Subcutaneous adipose tissue (tissue), 4 donors: ENCODE measurements around the gene TRIM44. TPM values are rescaled to one million over a fixed set of nuclear protein-coding genes. Genes with fewer than 3 reads are reported as not detected.

Source experiments
- total RNA-seq, 4 donors: library from RNA; depleted of rRNA; stranded (reverse); fragments of >200 nt; gene quantifications; one replicate each; pipeline ENCODE4 v1.1.0, GENCODE V29; 2016
- TF ChIP-seq, protein P1 (sequence below): fragments of 450-650 bp; IDR thresholded peaks from one replicate; pipeline ENCODE4 v1.5.1; 2016; ENCODE audit warnings: low read depth, mild to moderate bottlenecking, control low read depth, antibody characterized with exemption, moderate library complexity

TRIM44 gene
- total RNA-seq, 4 donors from 2014 or later, result 32.6 to 70.9 (median 40.0) TPM

GRCh38 chr11:35619116-35619854 lies 43.3 kb upstream of the TRIM44 start:
- TF ChIP-seq, protein P1, sequence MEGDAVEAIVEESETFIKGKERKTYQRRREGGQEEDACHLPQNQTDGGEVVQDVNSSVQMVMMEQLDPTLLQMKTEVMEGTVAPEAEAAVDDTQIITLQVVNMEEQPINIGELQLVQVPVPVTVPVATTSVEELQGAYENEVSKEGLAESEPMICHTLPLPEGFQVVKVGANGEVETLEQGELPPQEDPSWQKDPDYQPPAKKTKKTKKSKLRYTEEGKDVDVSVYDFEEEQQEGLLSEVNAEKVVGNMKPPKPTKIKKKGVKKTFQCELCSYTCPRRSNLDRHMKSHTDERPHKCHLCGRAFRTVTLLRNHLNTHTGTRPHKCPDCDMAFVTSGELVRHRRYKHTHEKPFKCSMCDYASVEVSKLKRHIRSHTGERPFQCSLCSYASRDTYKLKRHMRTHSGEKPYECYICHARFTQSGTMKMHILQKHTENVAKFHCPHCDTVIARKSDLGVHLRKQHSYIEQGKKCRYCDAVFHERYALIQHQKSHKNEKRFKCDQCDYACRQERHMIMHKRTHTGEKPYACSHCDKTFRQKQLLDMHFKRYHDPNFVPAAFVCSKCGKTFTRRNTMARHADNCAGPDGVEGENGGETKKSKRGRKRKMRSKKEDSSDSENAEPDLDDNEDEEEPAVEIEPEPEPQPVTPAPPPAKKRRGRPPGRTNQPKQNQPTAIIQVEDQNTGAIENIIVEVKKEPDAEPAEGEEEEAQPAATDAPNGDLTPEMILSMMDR, result no peak

DNA sequence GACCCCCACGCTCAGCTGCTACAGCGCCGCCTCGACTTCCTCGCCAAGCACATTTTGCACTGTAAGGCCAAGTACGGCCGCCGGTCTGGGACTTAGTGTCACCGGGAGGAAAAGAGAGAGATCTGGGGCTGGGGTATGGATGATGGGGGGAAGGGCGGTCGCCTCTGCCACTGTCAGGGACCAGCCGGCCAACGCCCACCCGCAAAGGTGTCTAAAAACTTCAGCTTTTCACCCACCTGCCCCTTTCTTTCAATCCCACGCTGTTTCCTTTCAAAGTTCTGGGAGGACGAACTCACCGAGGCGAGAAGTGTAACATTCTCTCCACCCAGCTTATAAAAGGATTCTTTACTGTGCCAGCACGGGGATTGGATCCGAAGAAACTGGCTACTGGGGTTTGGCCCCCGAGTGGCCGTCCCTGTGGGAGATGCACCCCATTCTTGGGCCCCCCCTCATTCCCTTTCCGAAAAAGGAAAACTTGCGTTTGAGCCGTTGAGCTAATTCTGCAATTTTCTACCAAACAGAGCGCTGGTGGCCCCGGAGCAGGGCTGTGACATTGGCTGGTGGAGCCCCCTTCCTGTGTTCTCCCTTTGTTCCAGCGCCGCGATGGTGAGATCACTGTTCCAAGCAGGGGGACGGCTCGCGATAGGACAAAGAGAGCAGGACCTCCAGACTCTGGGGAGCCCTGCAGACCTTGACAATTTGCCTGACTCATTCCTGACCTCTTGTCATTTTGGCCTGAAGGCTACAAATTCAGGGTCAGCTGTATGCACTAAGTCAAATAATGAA lies 42.5 kb upstream of the TRIM44 start:
- TF ChIP-seq, protein P1, result no peak

DNA sequence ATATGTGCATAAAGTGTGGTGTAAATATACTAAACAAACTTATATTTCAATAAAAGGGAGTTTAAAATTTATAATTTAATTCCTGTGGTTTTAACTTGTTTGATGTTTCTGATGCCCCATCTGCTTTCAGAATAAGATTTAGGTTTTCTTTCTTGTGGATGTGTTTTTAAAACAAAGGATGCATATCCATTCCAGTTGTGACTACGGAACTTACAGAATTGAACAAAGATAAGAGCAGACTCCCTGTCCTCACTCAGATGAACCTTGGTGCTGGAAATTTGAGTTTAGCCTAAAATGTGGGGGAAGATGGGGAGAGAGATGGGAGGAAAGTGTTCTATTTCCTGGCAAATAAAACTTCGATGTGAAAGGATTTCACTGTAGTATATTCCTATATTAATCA lies 41.8 kb upstream of the TRIM44 start:
- TF ChIP-seq, protein P1, result no peak

- TF ChIP-seq, protein P1, result no peak
Observed at GRCh38 chr11:35621620-35622019, 41.0 kb upstream of the TRIM44 start.

DNA sequence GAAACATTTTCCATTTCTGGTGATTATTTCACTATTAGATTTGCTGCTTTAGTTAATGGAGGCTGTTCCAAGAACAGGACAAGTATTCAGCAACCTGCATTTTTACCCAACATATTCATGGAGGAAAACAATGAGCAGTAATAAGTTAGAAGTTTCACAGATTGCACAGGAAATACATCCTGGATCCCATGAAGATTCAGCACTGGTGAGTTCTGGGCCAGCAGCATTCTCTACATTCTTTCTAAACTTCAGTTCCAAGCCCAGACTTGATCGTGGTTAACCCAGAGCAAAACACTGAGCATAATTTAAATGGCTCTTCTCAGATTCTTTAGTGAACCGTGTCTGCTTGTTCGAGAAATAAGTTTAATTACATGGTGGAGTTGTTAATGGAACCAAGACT lies 40.5 kb upstream of the TRIM44 start:
- TF ChIP-seq, protein P1, result no peak

GRCh38 chr11:35623621-35624168 lies 38.9 kb upstream of the TRIM44 start:
- TF ChIP-seq, protein P1, result no peak

GRCh38 chr11:35624316-35624715 lies 38.3 kb upstream of the TRIM44 start:
- TF ChIP-seq, protein P1, result no peak
